Endothelial cell of umbilical vein (primary cell): Measurements from ENCODE around the gene MYO1E. TPM values are rescaled to one million over a fixed set of nuclear protein-coding genes. Genes with fewer than 3 reads are reported as not detected.

Experiments
- BruUV-seq: library from RNA; stranded (reverse); fragments of 400-500 nt; replicated peaks from 2 replicates; lab custom pipeline; 2021; lab: Mats Ljungman, UMichigan
- CTCF ChIA-PET: fragments of 300-600, 350-600 bp; sonication (Branson Sonifier 250); formaldehyde crosslinking; loops from one replicate; lab custom pipeline; 2021; ENCODE audit warnings: antibody characterized with exemption, inconsistent platforms; lab: Charles Lee
- POLR2A ChIA-PET: fragments of 300-600, 350-600 bp; sonication (Branson Sonifier 250); formaldehyde crosslinking; loops from one replicate; lab custom pipeline; 2021; ENCODE audit warnings: antibody characterized with exemption, inconsistent platforms; lab: Charles Lee
- DNase-seq: peaks from one replicate; pipeline ENCODE4 v3.0.0-alpha.2; 2011; ENCODE audit warnings: low read depth, low spot score
- FAIRE-seq: peaks from 2 replicates; lab custom pipeline; 2011; peaks lifted over from hg19 to GRCh38; lab: Jason Lieb, UNC
- H2AFZ ChIP-seq: 2 replicates; pipeline ENCODE4 v1.6.0; 2012; ENCODE audit warnings: low read depth, low read length, control low read depth, inconsistent platforms
- H3K27ac ChIP-seq: 2 replicates; pipeline ENCODE4 v1.5.1; 2011; ENCODE audit warnings: low read depth, mild to moderate bottlenecking, control low read depth, low read length, moderate library complexity; ENCODE audit not compliant: insufficient read depth
- H3K27me3 ChIP-seq, 2 experiments: 2 replicates each; pipeline versions ENCODE4 v1.6.0 to v1.6.1; 2011; ENCODE audit warnings: low read length in 2 of 2, mixed read lengths in 1 of 2; ENCODE audit not compliant: control insufficient read depth in 2 of 2, insufficient read depth in 2 of 2
- H3K36me3 ChIP-seq, 2 experiments: 2 replicates in 1 of 2; 3 replicates in 1 of 2; pipeline ENCODE4 v1.5.1; 2011; ENCODE audit warnings: low read length in 2 of 2, mild to moderate bottlenecking in 1 of 2, moderate library complexity in 1 of 2; ENCODE audit not compliant: control insufficient read depth in 2 of 2, insufficient read depth in 2 of 2; ENCODE audit errors: extremely low read depth in 1 of 2
- H3K4me1 ChIP-seq: 3 replicates; pipeline ENCODE4 v1.5.1; 2011; ENCODE audit warnings: mild to moderate bottlenecking, low read length; ENCODE audit not compliant: control insufficient read depth, insufficient read depth; ENCODE audit errors: extremely low read depth
- H3K4me2 ChIP-seq: 2 replicates; pipeline ENCODE4 v1.6.1; 2011; ENCODE audit warnings: low read length, control low read depth, mixed read lengths; ENCODE audit not compliant: insufficient read depth
- H3K4me3 ChIP-seq, 3 experiments: fragments of 200-600 bp in 1 of 3; sonication (generic), shearing (Covaris generic) in 1 of 3; replicated peaks in 1 of 3; 2 replicates each; pipeline ENCODE4 v1.5.1; 2011 to 2016; ENCODE audit warnings: control low read depth in 3 of 3, low read length in 3 of 3, mild to moderate bottlenecking in 2 of 3, inconsistent platforms in 1 of 3, low read depth in 1 of 3, moderate library complexity in 1 of 3; ENCODE audit not compliant: insufficient read depth in 1 of 3
- H3K79me2 ChIP-seq: 2 replicates; pipeline ENCODE4 v1.6.0; 2012; ENCODE audit warnings: low read length, inconsistent platforms; ENCODE audit not compliant: control insufficient read depth, insufficient read depth
- H3K9ac ChIP-seq: replicated peaks from 2 replicates; pipeline ENCODE3; 2011; ENCODE audit warnings: low read length, control low read depth; ENCODE audit not compliant: insufficient read depth; ENCODE audit errors: extremely low read depth
- H3K9me1 ChIP-seq: replicated peaks from 3 replicates; pipeline ENCODE4 v1.6.0; 2011; ENCODE audit warnings: mild to moderate bottlenecking, low read length; ENCODE audit not compliant: control insufficient read depth, insufficient read depth; ENCODE audit errors: extremely low read depth
- H3K9me3 ChIP-seq: replicated peaks from 2 replicates; pipeline ENCODE4 v1.5.1; 2012; ENCODE audit warnings: low read length, inconsistent platforms; ENCODE audit not compliant: control insufficient read depth, insufficient read depth
- H4K20me1 ChIP-seq: replicated peaks from 2 replicates; pipeline ENCODE3; 2011; ENCODE audit warnings: mild to moderate bottlenecking, low read length; ENCODE audit not compliant: control insufficient read depth, insufficient read depth; ENCODE audit errors: extremely low read depth
- EZH2 ChIP-seq: IDR thresholded peaks from 2 replicates; pipeline ENCODE4 v1.6.1; 2012; ENCODE audit warnings: borderline replicate concordance, low read depth, mild to moderate bottlenecking, moderate library complexity, low read length, inconsistent platforms; ENCODE audit not compliant: severe bottlenecking
- GATA2 ChIP-seq: IDR thresholded peaks from 2 replicates; pipeline ENCODE4 v1.7.0; 2011; ENCODE audit warnings: low read depth, mild to moderate bottlenecking, moderate library complexity, mixed read lengths, low read length; ENCODE audit not compliant: insufficient read length, insufficient read depth
- JUN ChIP-seq: IDR thresholded peaks from 2 replicates; pipeline ENCODE4 v1.6.1; 2011; ENCODE audit warnings: borderline replicate concordance, low read depth; ENCODE audit not compliant: insufficient read length, insufficient read depth
- MAX ChIP-seq: IDR thresholded peaks from 2 replicates; pipeline ENCODE4 v1.6.1; 2011; ENCODE audit not compliant: insufficient read depth, insufficient read length
- POLR2A ChIP-seq: IDR thresholded peaks from 2 replicates; pipeline ENCODE4 v1.6.1; 2012; ENCODE audit warnings: low read depth, mild to moderate bottlenecking, control low read depth, low read length
- dilution Hi-C: fragments of 300-500 bp; cut with MboI; formaldehyde crosslinking; loops from one replicate; pipeline ENCODE4 v1.15.0; 2019; ENCODE audit warnings: low sequenced_read_pairs; ENCODE audit not compliant: extremely low pct_ligation_motif_present
- intact Hi-C: fragments of 100-400 bp; cut with micrococcal nuclease; formaldehyde crosslinking; loops from one replicate; pipeline ENCODE4 v1.10.0; 2022
- polyA plus RNA-seq, 4 experiments: library from polyadenylated mRNA; depleted of rRNA in 3 of 4; stranded (reverse) in 3 of 4; unstranded in 1 of 4; fragments of >200 nt; gene quantifications; 2 replicates each; pipeline versions ENCODE4 v1.2.1 to v1.2.3, GENCODE V29; 2011 to 2012; ENCODE audit warnings: missing spikeins in 1 of 4
- total RNA-seq: library from RNA; stranded (reverse); gene quantifications from 2 replicates; pipeline ENCODE4 v1.2.3, GENCODE V29; 2021
- TF ChIP-seq, protein P1 (sequence below), 2 donors: IDR thresholded peaks; 1 replicate in 1 of 2; 2 replicates in 1 of 2; pipeline ENCODE4 v1.5.1; 2011; ENCODE audit warnings: low read length in 2 of 2, mild to moderate bottlenecking in 2 of 2, moderate library complexity in 2 of 2, control low read depth in 1 of 2, inconsistent platforms in 1 of 2, low read depth in 1 of 2; ENCODE audit not compliant: insufficient read depth in 1 of 2; ENCODE audit errors: extremely low read depth in 1 of 2

MYO1E gene
- total and polyA plus RNA-seq, 2 donors (not counting 3 experiments of a cell fraction or from before 2014, with no cell fraction given), result 31.6 to 218 TPM

DNA sequence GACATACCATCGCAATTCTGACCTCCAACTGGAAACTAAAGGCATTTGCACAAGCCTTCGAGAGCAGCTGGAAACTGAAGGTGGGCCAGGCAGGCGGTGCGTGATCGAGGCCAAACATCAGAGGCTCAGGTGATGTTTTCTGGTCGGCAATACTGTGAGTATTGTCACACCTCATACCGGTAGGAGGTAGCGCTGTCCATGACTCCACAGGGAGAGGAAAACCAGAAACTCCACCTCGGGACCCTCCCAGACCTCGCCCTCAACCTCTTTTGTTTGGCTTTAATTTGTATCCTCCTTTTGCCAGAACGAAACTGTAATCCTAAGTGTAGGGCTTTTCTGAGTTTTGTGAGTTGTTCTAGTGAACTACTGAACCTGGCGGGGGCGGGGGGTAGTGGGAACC lies 122.4 kb downstream of the MYO1E start:
- dilution Hi-C loops, result no loop called here

DNA sequence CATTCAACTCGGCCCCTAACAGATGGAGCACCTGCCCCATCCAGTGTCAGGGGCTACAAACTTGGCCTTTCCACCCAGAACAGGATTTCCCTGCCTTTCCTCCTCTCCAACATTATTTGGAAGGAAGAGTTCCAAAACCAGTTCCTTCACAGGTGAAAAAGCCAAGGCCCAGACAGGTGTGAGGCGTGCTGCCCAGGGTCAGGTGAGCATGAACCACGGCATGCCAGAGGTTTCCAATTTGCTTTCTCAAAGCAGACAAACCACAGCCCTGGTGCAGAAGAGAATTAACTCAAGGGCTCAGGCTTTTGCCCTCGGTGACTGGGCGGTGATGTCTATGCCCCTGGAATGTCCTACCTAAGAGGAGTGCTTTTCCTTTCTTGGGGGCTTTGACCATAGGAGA lies 122.9 kb downstream of the MYO1E start:
- H2AFZ ChIP-seq, result no peak overlapping the region
- TF ChIP-seq JUN (no peak), POLR2A (no peak), GATA2 (no peak), MAX (no peak), EZH2 (no peak)
- TF ChIP-seq, protein P1, sequence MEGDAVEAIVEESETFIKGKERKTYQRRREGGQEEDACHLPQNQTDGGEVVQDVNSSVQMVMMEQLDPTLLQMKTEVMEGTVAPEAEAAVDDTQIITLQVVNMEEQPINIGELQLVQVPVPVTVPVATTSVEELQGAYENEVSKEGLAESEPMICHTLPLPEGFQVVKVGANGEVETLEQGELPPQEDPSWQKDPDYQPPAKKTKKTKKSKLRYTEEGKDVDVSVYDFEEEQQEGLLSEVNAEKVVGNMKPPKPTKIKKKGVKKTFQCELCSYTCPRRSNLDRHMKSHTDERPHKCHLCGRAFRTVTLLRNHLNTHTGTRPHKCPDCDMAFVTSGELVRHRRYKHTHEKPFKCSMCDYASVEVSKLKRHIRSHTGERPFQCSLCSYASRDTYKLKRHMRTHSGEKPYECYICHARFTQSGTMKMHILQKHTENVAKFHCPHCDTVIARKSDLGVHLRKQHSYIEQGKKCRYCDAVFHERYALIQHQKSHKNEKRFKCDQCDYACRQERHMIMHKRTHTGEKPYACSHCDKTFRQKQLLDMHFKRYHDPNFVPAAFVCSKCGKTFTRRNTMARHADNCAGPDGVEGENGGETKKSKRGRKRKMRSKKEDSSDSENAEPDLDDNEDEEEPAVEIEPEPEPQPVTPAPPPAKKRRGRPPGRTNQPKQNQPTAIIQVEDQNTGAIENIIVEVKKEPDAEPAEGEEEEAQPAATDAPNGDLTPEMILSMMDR (IDR thresholded peaks at IDR 0.05; ENCODE audit: extremely low read depth in 1 of 2, insufficient read depth in 1 of 2, low read depth in 1 of 2, low read length in 2 of 2), result no peak
- dilution Hi-C loops, result no loop called here
- intact Hi-C loops, result loop anchor here (5.0 kb wide), 1 partner anchor 47 kb away; no protein-coding TSS in a partner anchor
- H3K79me2 ChIP-seq, result peaks cover 7% of the 10 kb centered on the region
- no peak overlapping the region for H3K4me3 ChIP-seq
- H3K9me1 ChIP-seq, result no peaks in the 10 kb centered on the region
- H4K20me1 ChIP-seq, result no peaks in the 10 kb centered on the region
- H3K9ac ChIP-seq, result no peak overlapping the region
- DNase-seq (no peak), FAIRE-seq (no peak)
- H3K9me3 ChIP-seq, result no peaks in the 10 kb centered on the region
- POLR2A ChIA-PET, result no interaction called here
- BruUV-seq, result no TSS peak
- H3K27me3 ChIP-seq, result no peaks in the 10 kb centered on the region
- H3K4me2 ChIP-seq, result no peak overlapping the region
- H3K4me1 ChIP-seq, result peaks cover 3% of the 10 kb centered on the region
- peaks cover 6% of the 10 kb centered on the region in 2 experiments for H3K36me3 ChIP-seq
- CTCF ChIA-PET, result no interaction called here
- H3K27ac ChIP-seq, result no peak overlapping the region

More for the DNA sequence above, 122.4 kb downstream of the MYO1E start:
- no peak for FAIRE-seq
- H3K27ac ChIP-seq, result no peak overlapping the region
- no peak overlapping the region for H3K9ac ChIP-seq
- H3K4me1 ChIP-seq, result peaks cover 3% of the 10 kb centered on the region
- H2AFZ ChIP-seq, result no peak overlapping the region
- H3K36me3 ChIP-seq, result peaks cover 6 to 8% of the 10 kb centered on the region in 2 experiments
- no peaks in the 10 kb centered on the region for H3K27me3 ChIP-seq
- no peaks in the 10 kb centered on the region for H4K20me1 ChIP-seq
- TF ChIP-seq EZH2 (no peak), POLR2A (no peak)
- H3K79me2 ChIP-seq, result peaks cover 7% of the 10 kb centered on the region
- CTCF ChIA-PET, result no interaction called here
- no peaks in the 10 kb centered on the region for H3K9me3 ChIP-seq
- no peaks in the 10 kb centered on the region for H3K9me1 ChIP-seq
- POLR2A ChIA-PET, result no interaction called here
- BruUV-seq, result no TSS peak
- no peak for DNase-seq
- no peak overlapping the region for H3K4me3 ChIP-seq
- H3K4me2 ChIP-seq, result no peak overlapping the region
- intact Hi-C loops, result no loop called here
